PFSK-1 (cell line): ENCODE results near the gene PTH2R.

Experiments used
- FOXP2 ChIP-seq: optimal IDR thresholded peaks from 2 replicates; pipeline ENCODE3; 2011; ENCODE audit warnings: borderline replicate concordance, control low read depth, inconsistent platforms; ENCODE audit not compliant: insufficient read depth; ENCODE audit errors: extremely low read length, extremely low read depth
- POLR2AphosphoS5 ChIP-seq: IDR thresholded peaks from 2 replicates; pipeline ENCODE4 v1.6.1; 2012; ENCODE audit warnings: low read depth, mild to moderate bottlenecking, control low read depth, low read length, moderate library complexity
- REST ChIP-seq, 2 experiments: IDR thresholded peaks; 2 replicates each; pipeline versions ENCODE4 v1.6.1 to v1.8.0; 2011 to 2012; ENCODE audit warnings: low read depth in 2 of 2, low read length in 2 of 2, control low read depth in 1 of 2, inconsistent platforms in 1 of 2, mild to moderate bottlenecking in 1 of 2, moderate library complexity in 1 of 2; ENCODE audit not compliant: insufficient read depth in 1 of 2
- SIN3A ChIP-seq: IDR thresholded peaks from 2 replicates; pipeline ENCODE4 v1.6.1; 2012; ENCODE audit warnings: mild to moderate bottlenecking, low read length, moderate library complexity, borderline replicate concordance; ENCODE audit not compliant: insufficient read depth
- TAF1 ChIP-seq: IDR thresholded peaks from 2 replicates; pipeline ENCODE4 v1.6.1; 2012; ENCODE audit warnings: low read length, control low read depth, borderline replicate concordance; ENCODE audit not compliant: insufficient read depth

PTH2R gene

GRCh38 chr2:208369091-208369490 is 37.5 kb upstream of the PTH2R start:
- no peak for TF ChIP-seq POLR2AphosphoS5
- no peak for TF ChIP-seq FOXP2
- TF ChIP-seq TAF1: no peak
- TF ChIP-seq SIN3A: no peak
- TF ChIP-seq REST (IDR thresholded peaks at IDR 0.05; ENCODE audit: insufficient read depth in 1 of 2, low read depth in 2 of 2, low read length in 2 of 2): no peak

- TF ChIP-seq SIN3A (no peak), REST (IDR thresholded peaks at IDR 0.05; ENCODE audit: insufficient read depth in 1 of 2, low read depth in 2 of 2, low read length in 2 of 2) (no peak), POLR2AphosphoS5 (no peak), FOXP2 (no peak), TAF1 (no peak)
Observed at GRCh38 chr2:208370881-208371633, 35.5 kb upstream of the PTH2R start.

GRCh38 chr2:208371634-208371935 is 35.0 kb upstream of the PTH2R start:
- TF ChIP-seq SIN3A (no peak), FOXP2 (no peak), POLR2AphosphoS5 (no peak), TAF1 (no peak), REST (IDR thresholded peaks at IDR 0.05; ENCODE audit: insufficient read depth in 1 of 2, low read depth in 2 of 2, low read length in 2 of 2) (no peak)

GRCh38 chr2:208373460-208374089 is 33.0 kb upstream of the PTH2R start:
- TF ChIP-seq FOXP2 (no peak), SIN3A (no peak), POLR2AphosphoS5 (no peak), REST (IDR thresholded peaks at IDR 0.05; ENCODE audit: insufficient read depth in 1 of 2, low read depth in 2 of 2, low read length in 2 of 2) (no peak), TAF1 (no peak)

GRCh38 chr2:208375491-208376068 is 31.0 kb upstream of the PTH2R start:
- TF ChIP-seq POLR2AphosphoS5: no peak
- TF ChIP-seq SIN3A: no peak
